Measurements from ENCODE around the gene LRRC4C.
"Not testable (repeated sequence)": the region's sequence is repeated elsewhere in the genome, so short reads cannot be mapped to it uniquely, and the experiment has no call there.

LRRC4C gene

DNA sequence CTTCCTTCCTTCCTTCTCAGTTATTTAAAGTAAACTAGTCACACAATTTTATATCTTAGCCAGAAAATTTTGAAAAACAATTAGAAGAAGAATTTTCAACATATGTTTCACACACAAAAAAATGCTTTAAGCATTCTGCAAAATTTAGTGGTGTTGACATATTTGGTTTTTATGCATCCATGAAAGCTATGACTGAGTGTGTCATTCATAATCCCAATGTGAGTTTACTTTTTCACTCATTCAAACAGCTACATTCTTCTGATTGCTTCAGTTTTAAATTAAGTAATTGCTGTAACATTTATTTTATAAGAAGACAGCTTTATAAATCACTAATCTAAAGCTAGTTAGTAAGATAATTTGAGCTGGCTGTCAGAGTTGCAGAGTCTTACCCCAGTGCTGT lies 453.5 kb downstream of the LRRC4C start:
- no peak for ATAC-seq

- ATAC-seq: no peak
Measured at GRCh38 chr11:41003339-41004282, 455.8 kb downstream of the LRRC4C start.

- ATAC-seq: no peak
Measured at GRCh38 chr11:40998920-40999319, 460.5 kb downstream of the LRRC4C start.

DNA sequence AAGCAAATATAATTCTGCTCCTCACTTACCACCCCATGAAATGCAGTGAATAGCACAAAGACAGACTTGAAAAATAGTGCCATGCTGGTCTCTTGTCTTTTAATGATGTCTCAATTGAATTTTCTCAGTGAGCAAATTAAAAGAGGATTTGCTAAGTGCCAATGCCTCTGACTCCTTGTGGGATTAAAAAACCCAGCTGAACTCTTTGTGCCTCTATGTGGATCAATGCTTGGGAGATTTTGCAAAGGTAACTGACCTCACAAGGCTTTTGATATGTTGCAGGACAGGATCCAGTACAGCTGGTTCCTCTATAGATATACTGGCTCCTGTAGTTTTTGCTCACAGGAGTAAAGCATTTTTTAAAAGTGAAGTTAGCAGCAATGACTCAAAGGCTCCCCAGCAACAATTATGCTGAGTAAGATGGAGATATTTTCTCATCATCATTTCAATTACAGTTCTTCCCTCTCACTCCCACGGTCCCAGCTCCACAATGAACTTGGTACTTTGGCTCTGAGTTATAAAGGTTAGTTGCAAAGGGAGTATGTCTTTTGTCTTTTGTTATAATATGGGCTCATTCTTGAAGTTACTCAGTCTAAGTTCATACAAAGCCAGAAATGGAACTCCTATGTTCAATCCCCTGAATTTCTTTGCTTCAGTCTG lies 471.5 kb downstream of the LRRC4C start:
- no peak for ATAC-seq

DNA sequence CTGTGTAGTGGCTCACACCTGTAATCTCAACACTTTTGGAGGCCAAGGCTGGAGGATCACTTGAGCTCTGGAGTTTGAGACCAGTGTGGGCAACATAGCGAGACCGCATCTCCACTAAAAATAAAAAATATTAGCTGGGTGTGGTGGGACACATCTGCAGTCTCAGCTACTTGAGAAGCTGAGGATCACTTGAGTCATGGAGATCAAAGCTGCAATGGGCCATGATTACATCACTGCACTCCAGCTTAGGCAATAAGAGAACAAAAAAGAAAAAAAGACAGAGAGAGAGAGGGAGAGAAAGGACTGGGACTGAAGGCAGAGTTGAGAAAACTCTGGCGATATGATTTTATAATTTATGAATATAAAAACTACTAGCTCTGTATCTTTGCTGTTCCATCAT lies 473.1 kb downstream of the LRRC4C start:
- no peak for ATAC-seq

DNA sequence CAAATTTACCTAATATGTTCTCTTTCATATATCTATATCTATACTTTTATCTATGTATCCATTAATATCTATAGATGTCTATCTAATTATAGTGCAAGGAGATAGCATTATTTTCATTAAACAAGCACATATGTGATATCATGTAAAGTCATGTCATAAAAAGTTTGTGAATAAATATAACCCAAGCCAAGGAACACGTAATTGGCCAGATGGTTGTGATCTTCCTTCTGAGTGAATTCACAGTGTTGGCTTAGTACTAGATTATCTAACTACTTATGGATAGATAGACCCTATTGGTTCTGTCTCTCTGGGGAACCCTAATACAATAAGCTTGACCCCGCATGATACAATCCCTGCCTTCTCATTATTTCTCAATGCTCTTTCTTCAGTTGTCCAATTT lies 484.4 kb downstream of the LRRC4C start:
- no peak for ATAC-seq

DNA sequence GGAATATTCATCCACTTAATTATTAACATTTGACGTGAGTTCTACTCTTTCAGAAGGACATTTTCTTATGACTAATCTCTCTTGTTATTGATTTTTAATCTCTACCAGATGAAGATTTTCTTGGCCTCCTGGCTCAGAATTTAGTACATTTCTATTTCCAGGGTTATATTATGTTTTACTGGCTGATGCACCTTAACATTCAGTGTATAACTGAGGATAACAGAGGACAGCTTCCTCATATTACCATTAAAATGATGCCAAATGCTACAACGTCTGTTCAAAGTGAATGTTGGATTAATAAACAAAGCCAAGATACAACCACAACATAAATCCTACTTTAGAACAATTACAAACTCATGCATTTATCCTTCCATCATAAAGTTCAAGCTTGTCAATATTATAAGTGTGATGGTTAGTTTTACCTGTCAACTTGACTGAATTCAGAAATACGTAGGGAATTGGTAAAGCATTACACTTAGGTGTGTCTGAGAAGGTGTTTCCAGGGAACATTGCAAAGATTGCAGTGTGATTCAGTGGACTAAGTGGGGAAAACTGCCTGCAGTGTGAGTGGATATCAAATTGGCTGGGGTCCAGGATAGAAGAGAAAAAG lies 485.2 kb downstream of the LRRC4C start:
- ATAC-seq: no peak

- no peak for ATAC-seq
Measured at GRCh38 chr11:40958707-40959106, 500.7 kb downstream of the LRRC4C start.

GRCh38 chr11:40952479-40952878 lies 507.0 kb downstream of the LRRC4C start:
- ATAC-seq: no peak

DNA sequence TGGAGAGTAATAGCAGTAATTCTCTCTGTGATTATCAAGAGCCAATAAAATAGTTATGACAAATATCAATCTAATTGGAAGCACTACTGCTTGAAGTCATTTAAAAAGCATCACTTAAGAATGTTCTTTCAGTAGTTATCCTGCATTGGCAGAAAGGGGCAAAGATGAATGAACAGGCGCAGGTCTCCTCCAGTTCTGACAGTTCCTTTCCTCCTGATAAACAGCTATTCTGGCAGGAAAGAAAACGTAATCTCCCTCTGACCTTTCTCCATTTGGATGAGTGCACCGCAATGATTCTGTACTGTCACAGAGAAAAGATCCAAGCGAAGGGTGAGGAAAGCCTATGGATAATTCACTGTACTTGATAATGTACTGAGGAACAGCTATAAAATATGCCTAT lies 521.5 kb downstream of the LRRC4C start:
- ATAC-seq: no peak

GRCh38 chr11:40924915-40925314 lies 534.5 kb downstream of the LRRC4C start:
- ATAC-seq: no peak

DNA sequence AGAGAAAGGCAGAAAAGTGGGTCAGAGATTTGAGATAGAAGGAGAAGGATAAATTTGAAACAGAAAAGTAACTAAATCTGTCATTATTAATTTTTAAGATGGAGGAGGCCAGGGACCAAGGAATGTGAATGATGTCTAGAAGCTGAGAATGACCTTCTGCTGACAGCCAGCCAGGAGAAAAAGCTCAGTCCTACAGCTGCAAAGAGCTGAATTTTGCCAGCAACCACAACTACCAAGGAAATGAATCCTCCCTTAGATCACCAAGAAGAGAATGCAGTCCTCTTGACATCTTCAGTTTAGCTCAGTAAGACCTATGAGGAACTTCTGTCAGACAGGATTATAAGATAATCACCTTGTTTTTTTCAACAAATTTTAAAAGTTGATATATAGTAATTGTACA lies 538.2 kb downstream of the LRRC4C start:
- ATAC-seq: no peak

GRCh38 chr11:40910774-40911173 lies 548.7 kb downstream of the LRRC4C start:
- not testable (repeated sequence) for ATAC-seq

- ATAC-seq: no peak
Measured at GRCh38 chr11:40894501-40894900, 565.0 kb downstream of the LRRC4C start.

DNA sequence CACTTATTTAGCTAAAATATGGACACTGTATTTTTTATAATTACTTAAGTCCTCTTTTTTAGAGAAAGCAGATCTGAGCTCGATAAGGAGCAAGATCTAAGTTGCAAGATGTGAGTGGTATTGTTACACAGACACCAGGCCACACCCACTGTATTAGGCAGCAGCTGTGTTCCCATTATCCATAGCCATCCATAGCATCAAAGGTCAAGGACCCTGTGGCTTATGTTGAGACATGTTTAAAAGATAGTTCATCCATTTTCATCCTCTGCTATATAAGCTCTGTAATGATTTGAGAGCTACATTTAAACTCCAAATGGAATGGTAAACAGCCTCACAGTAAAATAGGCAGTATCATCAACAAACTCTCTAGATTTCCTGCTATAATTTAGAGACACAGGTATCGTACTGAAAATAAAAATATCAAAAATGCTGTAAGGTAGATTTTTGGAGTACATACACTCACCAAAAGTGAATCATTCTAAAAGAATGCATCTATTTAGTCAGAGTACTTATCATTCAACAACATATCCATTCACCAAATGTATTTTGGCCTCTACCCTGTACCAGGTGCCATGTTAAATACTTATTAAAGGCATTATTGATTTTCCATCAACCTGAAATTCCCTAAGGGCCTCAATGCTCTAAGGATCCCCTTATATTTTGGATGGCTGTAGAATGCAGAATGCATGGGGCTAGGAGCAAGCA lies 574.0 kb downstream of the LRRC4C start:
- no peak for ATAC-seq

- no peak for ATAC-seq
Measured at GRCh38 chr11:40882301-40882700, 577.2 kb downstream of the LRRC4C start.

DNA sequence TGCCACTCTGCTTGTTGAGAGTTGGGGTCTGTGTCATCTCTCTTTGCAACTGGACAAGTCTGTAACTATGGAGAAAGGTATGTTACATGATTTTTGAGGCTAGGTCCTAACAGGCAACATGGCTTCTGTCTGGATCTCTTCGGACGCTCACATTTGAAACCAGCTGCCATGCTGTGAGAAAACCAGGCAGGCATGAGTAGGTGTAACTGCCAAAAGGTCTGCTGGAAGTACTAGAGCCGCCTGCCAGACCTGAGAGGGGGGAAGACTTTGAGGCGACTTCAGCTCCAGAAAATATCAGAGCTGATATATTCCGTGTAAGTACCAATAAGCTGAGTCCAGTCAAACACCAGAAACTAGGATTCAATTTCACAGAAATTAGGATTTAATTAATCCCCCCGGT lies 579.5 kb downstream of the LRRC4C start:
- no peak for ATAC-seq

DNA sequence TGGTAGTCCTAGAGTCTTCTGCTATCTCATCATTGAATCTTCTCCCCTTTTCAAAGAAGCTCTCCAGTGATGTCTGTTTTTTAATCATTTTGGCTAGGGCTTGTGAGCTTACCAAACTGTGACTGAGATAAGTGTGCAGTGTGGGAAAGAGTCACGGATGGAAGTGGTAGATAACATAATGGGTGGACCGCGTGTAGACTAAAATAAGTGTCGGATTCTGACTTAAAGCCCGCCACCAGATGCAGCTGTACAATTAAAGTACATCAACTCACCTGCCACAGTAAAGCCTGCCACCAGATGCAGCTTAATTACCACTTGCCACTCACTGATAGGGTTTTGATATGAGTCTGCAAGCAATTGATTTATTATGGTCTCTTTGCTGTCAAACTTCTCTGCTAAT lies 581.5 kb downstream of the LRRC4C start:
- no peak for ATAC-seq

GRCh38 chr11:40877256-40877655 lies 582.2 kb downstream of the LRRC4C start:
- ATAC-seq: no peak

DNA sequence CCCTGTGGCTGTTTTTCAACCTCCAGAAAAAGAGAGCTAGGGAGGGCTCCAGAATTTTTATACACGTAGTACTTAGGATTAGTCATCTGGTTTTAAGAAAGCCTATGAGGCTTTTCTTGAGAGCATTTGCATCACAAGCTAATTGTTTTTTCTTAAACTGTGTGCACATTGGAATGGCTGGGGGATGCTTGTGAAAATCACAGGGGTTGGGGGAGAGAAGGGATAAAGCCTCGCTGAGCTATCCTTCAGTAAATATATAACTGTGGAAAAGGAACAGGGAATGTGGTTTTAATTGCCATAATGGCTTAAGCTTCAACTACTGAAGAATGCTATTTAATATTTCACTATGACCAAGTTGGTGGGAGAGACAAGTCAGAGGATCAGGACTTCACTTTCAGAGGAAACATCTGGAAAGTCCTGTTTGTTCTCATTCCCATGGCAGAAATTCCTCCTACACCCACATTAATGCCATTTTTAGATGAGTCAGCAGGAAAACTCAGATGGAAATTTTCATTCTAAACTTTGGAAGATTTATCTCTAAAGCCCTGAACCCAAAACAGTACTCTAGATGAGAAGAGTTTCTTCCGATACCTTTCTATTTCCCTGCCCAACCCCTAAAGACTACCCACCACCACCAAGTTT lies 591.3 kb downstream of the LRRC4C start:
- no peak for ATAC-seq

DNA sequence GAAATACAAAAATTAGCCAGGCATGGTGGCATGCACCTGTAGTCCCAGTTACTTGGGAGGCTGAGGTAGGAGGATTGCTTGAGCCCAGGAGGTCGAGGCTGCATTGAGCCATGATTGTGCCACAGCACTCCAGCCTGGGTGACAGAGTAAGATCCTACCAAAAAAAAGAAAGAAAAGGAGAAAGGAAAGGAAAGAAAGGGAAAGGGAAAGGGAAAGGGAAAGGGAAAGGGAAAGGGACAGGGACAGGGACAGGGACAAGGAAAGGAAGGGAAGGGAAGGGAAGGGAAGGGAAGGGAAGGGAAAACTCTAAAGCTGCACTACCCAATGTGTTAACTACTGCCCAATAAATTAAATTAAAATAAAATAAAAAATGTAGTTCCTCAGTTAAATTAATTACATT lies 601.7 kb downstream of the LRRC4C start:
- ATAC-seq: not testable (repeated sequence)

GRCh38 chr11:40842750-40843339 lies 616.6 kb downstream of the LRRC4C start:
- no peak for ATAC-seq

All from activated CD4-positive, CD25-positive, alpha-beta regulatory T cell treated with anti-CD3 and anti-CD28 coated beads, Interleukin-2, amount 50 U/mL, for 24 hours (primary cell).